SK-N-SH (cell line): ENCODE measurements around the gene RNF157. TPM values are rescaled to one million over a fixed set of nuclear protein-coding genes. Genes with fewer than 3 reads are reported as not detected.
"Not testable (repeated sequence)": the region's sequence is repeated elsewhere in the genome, so short reads cannot be mapped to it uniquely, and the experiment has no call there.

Experiments used
- CTCF ChIA-PET: fragments of 300-600, 350-600 bp; formaldehyde crosslinking; extraction: SDS; loops from one replicate; lab custom pipeline; 2021; lab: Yijun Ruan, JAX
- POLR2A ChIA-PET: fragments of 350-600 bp; sonication (Branson Sonifier 250); formaldehyde crosslinking; extraction: SDS; loops from one replicate; lab custom pipeline; 2020; ENCODE audit warnings: antibody characterized with exemption, inconsistent platforms; lab: Yijun Ruan, JAX
- DNase-seq: peaks from one replicate; pipeline ENCODE4 v3.0.0; 2012
- H2AFZ ChIP-seq: fragments of 200-600 bp; sonication (generic); 2 replicates; pipeline ENCODE4 v1.8.1; 2016; ENCODE audit warnings: antibody characterized with exemption, mild to moderate bottlenecking, low read depth
- H3F3A ChIP-seq: fragments of 200-600 bp; sonication (generic); replicated peaks from 2 replicates; pipeline ENCODE3; 2016; ENCODE audit warnings: antibody characterized with exemption, mild to moderate bottlenecking; ENCODE audit not compliant: insufficient read depth
- H3K27ac ChIP-seq, 2 experiments: fragments of 200-500 bp in 1 of 2; fragments of 200-600 bp in 1 of 2; sonication (Bioruptor generic) in 1 of 2; sonication (generic), shearing (Covaris generic) in 1 of 2; 2 replicates each; pipeline versions ENCODE4 v1.5.1 to v1.6.1; 2014 to 2016; ENCODE audit warnings: low read depth in 2 of 2, inconsistent platforms in 1 of 2, low read length in 1 of 2, mild to moderate bottlenecking in 1 of 2, mixed read lengths in 1 of 2
- H3K27me3 ChIP-seq: fragments of 200-600 bp; sonication (generic), shearing (Covaris generic); 2 replicates; pipeline ENCODE4 v1.6.1; 2016; ENCODE audit warnings: mixed run types; ENCODE audit not compliant: insufficient read depth
- H3K36me3 ChIP-seq, 2 experiments: fragments of 200-500 bp in 1 of 2; fragments of 200-600 bp in 1 of 2; sonication (Bioruptor generic) in 1 of 2; sonication (generic) in 1 of 2; replicated peaks in 1 of 2; 2 replicates each; pipeline versions ENCODE3 to v1.5.1; 2014 to 2016; ENCODE audit warnings: low read length in 1 of 2, mild to moderate bottlenecking in 1 of 2; ENCODE audit not compliant: insufficient read depth in 2 of 2, control insufficient read depth in 1 of 2
- H3K4me1 ChIP-seq, 2 experiments: fragments of 200-500 bp in 1 of 2; fragments of 200-600 bp in 1 of 2; sonication (Bioruptor generic) in 1 of 2; sonication (generic), shearing (Covaris generic) in 1 of 2; 2 replicates each; pipeline versions ENCODE4 v1.5.1 to v1.6.1; 2014 to 2016; ENCODE audit warnings: low read depth in 1 of 2, low read length in 1 of 2, mixed run types in 1 of 2; ENCODE audit not compliant: insufficient read depth in 2 of 2, control insufficient read depth in 1 of 2
- H3K4me2 ChIP-seq: fragments of 200-600 bp; sonication (generic), shearing (Covaris generic); 2 replicates; pipeline ENCODE4 v1.6.1; 2017; ENCODE audit warnings: mixed run types
- H3K4me3 ChIP-seq, 2 experiments: fragments of 200-500 bp in 1 of 2; fragments of 200-600 bp in 1 of 2; sonication (Bioruptor generic) in 1 of 2; sonication (generic), shearing (Covaris generic) in 1 of 2; 2 replicates each; pipeline versions ENCODE4 v1.5.1 to v1.8.1; 2014 to 2016; ENCODE audit warnings: low read depth in 2 of 2, inconsistent platforms in 1 of 2, low read length in 1 of 2, mild to moderate bottlenecking in 1 of 2, mixed read lengths in 1 of 2, moderate library complexity in 1 of 2
- H3K79me2 ChIP-seq: fragments of 200-600 bp; sonication (generic); 2 replicates; pipeline ENCODE4 v1.8.1; 2017; ENCODE audit warnings: mild to moderate bottlenecking; ENCODE audit not compliant: insufficient read depth
- H3K9ac ChIP-seq: fragments of 200-600 bp; sonication (generic); 2 replicates; pipeline ENCODE4 v1.6.1; 2017; ENCODE audit warnings: mixed run types
- H3K9me2 ChIP-seq: fragments of 200-600 bp; sonication (generic); 2 replicates; pipeline ENCODE4 v1.6.1; 2017; ENCODE audit warnings: mixed run types
- H3K9me3 ChIP-seq: fragments of 200-600 bp; sonication (generic); 2 replicates; pipeline ENCODE4 v1.6.1; 2017; ENCODE audit warnings: mixed run types, mild to moderate bottlenecking, moderate library complexity
- H4K20me1 ChIP-seq: fragments of 200-600 bp; sonication (generic); 2 replicates; pipeline ENCODE4 v1.6.1; 2017; ENCODE audit warnings: mild to moderate bottlenecking, mixed run types; ENCODE audit not compliant: insufficient read depth
- ELF1 ChIP-seq: IDR thresholded peaks from 2 replicates; pipeline ENCODE4 v1.4.0; 2012
- EP300 ChIP-seq, 2 experiments: IDR thresholded peaks; 2 replicates each; pipeline versions ENCODE4 v1.4.0 to v1.6.1; 2012; ENCODE audit warnings: borderline replicate concordance in 1 of 2, low read depth in 1 of 2, low read length in 1 of 2
- GATA2 ChIP-seq: sonication (generic); formaldehyde crosslinking; IDR thresholded peaks from 2 replicates; pipeline ENCODE4 v1.5.0; 2020; ENCODE audit warnings: mild to moderate bottlenecking, missing genetic modification reagents
- JUND ChIP-seq: IDR thresholded peaks from 2 replicates; pipeline ENCODE4 v1.4.0; 2012
- MEF2A ChIP-seq: IDR thresholded peaks from 2 replicates; pipeline ENCODE4 v1.4.0; 2012; ENCODE audit warnings: low read depth, borderline replicate concordance
- MXI1 ChIP-seq: IDR thresholded peaks from 2 replicates; pipeline ENCODE4 v1.6.1; 2012; ENCODE audit warnings: mild to moderate bottlenecking, low read depth, low read length, improper control_type of control experiment
- RXRA ChIP-seq: IDR thresholded peaks from 2 replicates; pipeline ENCODE4 v1.4.0; 2012; ENCODE audit warnings: low read depth, mild to moderate bottlenecking, borderline replicate concordance
- ZBTB33 ChIP-seq: IDR thresholded peaks from 2 replicates; pipeline ENCODE4 v1.4.0; 2012; ENCODE audit warnings: low read depth, borderline replicate concordance
- WGBS: methylation state at CpG from one replicate; pipeline ENCODE4 v1.1.6; 2017; ENCODE audit warnings: low lambda C conversion rate; 5-methylcytosine and 5-hydroxymethylcytosine counted together
- polyA plus RNA-seq, 3 experiments: library from polyadenylated mRNA; depleted of rRNA; stranded (reverse); fragments of >200 nt; gene quantifications; 2 replicates each; pipeline ENCODE4 v1.2.3, GENCODE V29; 2012

Gene RNF157
- polyA plus RNA-seq, 1 of the 3 experiments (the other 2 are of a cell fraction) = 5.2 TPM

GRCh38 chr17:76252967-76253766, 12.9 kb upstream of the RNF157 start:
- H3K4me1 ChIP-seq, H3K9me3 ChIP-seq, H3K4me3 ChIP-seq, H2AFZ ChIP-seq, H3F3A ChIP-seq, H3K9me2 ChIP-seq, H3K4me2 ChIP-seq, H3K27me3 ChIP-seq, H4K20me1 ChIP-seq, H3K79me2 ChIP-seq, POLR2A ChIA-PET, H3K36me3 ChIP-seq, DNase-seq, H3K9ac ChIP-seq: not testable (repeated sequence)
- H3K27ac ChIP-seq = peak overlapping the region in 1 of 2 experiments; percentile 14; a peak in 1 of 4 replicates
- 96% methylated on average over 23 of the region's 23 CpGs for whole genome bisulfite sequencing
- CTCF ChIA-PET = interaction anchor here (4.4 to 8.4 kb wide), 2 partner anchors 26 to 27 kb away, joined by 21 to 55 read pairs; no protein-coding TSS in a partner anchor

GRCh38 chr17:76252040-76252954, 12.0 kb upstream of the RNF157 start:
- DNase-seq = no peak
- Histone ChIP-seq H3K27me3 (no peaks in the 10 kb centered on the region), H3K79me2 (no peaks in the 10 kb centered on the region), H3K4me2 (no peak overlapping the region), H3K9me3 (no peaks in the 10 kb centered on the region), H3K9ac (no peak overlapping the region), H3K27ac (peak overlapping the region in 1 of 2 experiments; percentile 14; a peak in 1 of 4 replicates), H4K20me1 (no peaks in the 10 kb centered on the region), H3K9me2 (no peaks in the 10 kb centered on the region), H3F3A (no peaks in the 10 kb centered on the region), H2AFZ (peak overlapping the region; percentile 2; the same call in 1 of the 2 replicates), H3K4me1 (no peaks in the 10 kb centered on the region; a peak in 1 of 4 replicates), H3K36me3 (no peaks in the 10 kb centered on the region), H3K4me3 (no peak overlapping the region)
- ChIA-PET CTCF (interaction anchor here (1.0 to 8.4 kb wide), 3 partner anchors 27 to 146 kb away, joined by 3 to 55 read pairs (median 3); no protein-coding TSS in a partner anchor), POLR2A (no interaction called here)
- 79% methylated on average over 11 of the region's 11 CpGs for WGBS
- TF ChIP-seq GATA2 = no peak
- no peak for TF ChIP-seq MEF2A
- TF ChIP-seq JUND = no peak
- TF ChIP-seq EP300 (IDR thresholded peaks at IDR 0.05; ENCODE audit: borderline replicate concordance in 1 of 2, low read depth in 1 of 2, low read length in 1 of 2) = no peak
- TF ChIP-seq MXI1 = no peak
- no peak for TF ChIP-seq ELF1
- TF ChIP-seq ZBTB33 = no peak
- no peak for TF ChIP-seq RXRA
